DOHH2 (cell line): ENCODE data around the gene DNASE1.

ENCODE experiments used
- H3F3A ChIP-seq: fragments of 200-600 bp; sonication (generic), shearing (Covaris generic); 2 replicates; pipeline ENCODE4 v1.6.0; 2016; ENCODE audit warnings: antibody characterized with exemption, mild to moderate bottlenecking; ENCODE audit not compliant: control insufficient read depth, insufficient read depth
- H3K27ac ChIP-seq: fragments of 200-600 bp; sonication (generic); 2 replicates; pipeline ENCODE4 v1.5.1; 2014; ENCODE audit warnings: low read depth, mild to moderate bottlenecking, low read length, moderate library complexity
- H3K27me3 ChIP-seq: fragments of 200-600 bp; sonication (generic); 2 replicates; pipeline ENCODE4 v1.6.1; 2014; ENCODE audit warnings: mild to moderate bottlenecking, low read length, mixed read lengths; ENCODE audit not compliant: control insufficient read depth
- H3K36me3 ChIP-seq: fragments of 200-600 bp; sonication (generic); 2 replicates; pipeline ENCODE4 v1.6.1; 2014; ENCODE audit warnings: mild to moderate bottlenecking, low read length, moderate library complexity, mixed read lengths; ENCODE audit not compliant: control insufficient read depth
- H3K4me1 ChIP-seq: fragments of 200-600 bp; sonication (generic); 2 replicates; pipeline ENCODE4 v1.6.1; 2014; ENCODE audit warnings: mild to moderate bottlenecking, low read length, mixed read lengths; ENCODE audit not compliant: control insufficient read depth
- H3K4me2 ChIP-seq: fragments of 200-600 bp; sonication (generic); 2 replicates; pipeline ENCODE4 v1.6.0; 2014; ENCODE audit warnings: mild to moderate bottlenecking, low read length, moderate library complexity
- H3K4me3 ChIP-seq: fragments of 200-600 bp; sonication (generic); 2 replicates; pipeline ENCODE4 v1.5.1; 2014; ENCODE audit warnings: mild to moderate bottlenecking, low read length, mixed read lengths
- H3K79me2 ChIP-seq: fragments of 200-600 bp; sonication (generic); 2 replicates; pipeline ENCODE4 v1.6.1; 2014; ENCODE audit warnings: mild to moderate bottlenecking, low read length, mixed read lengths; ENCODE audit not compliant: control insufficient read depth
- H3K9me2 ChIP-seq: fragments of 200-600 bp; sonication (generic); replicated peaks from 2 replicates; pipeline ENCODE4 v1.6.1; 2014; ENCODE audit warnings: mild to moderate bottlenecking, low read length, mixed read lengths; ENCODE audit not compliant: control insufficient read depth
- H3K9me3 ChIP-seq: fragments of 200-600 bp; sonication (generic); 2 replicates; pipeline ENCODE4 v1.6.1; 2014; ENCODE audit warnings: antibody characterized with exemption, low read length, mixed read lengths; ENCODE audit not compliant: control insufficient read depth, insufficient read depth
- H4K20me1 ChIP-seq: fragments of 200-600 bp; sonication (generic); 2 replicates; pipeline ENCODE4 v1.6.0; 2014; ENCODE audit warnings: low read depth, mild to moderate bottlenecking, antibody characterized with exemption, low read length, moderate library complexity; ENCODE audit not compliant: control insufficient read depth, insufficient read depth
- EZH2phosphoT487 ChIP-seq: fragments of 200-600 bp; sonication (generic); IDR thresholded peaks from 2 replicates; pipeline ENCODE4 v1.6.1; 2017; ENCODE audit warnings: borderline replicate concordance, mild to moderate bottlenecking, antibody characterized with exemption, low read length, moderate library complexity, mixed read lengths
- TF ChIP-seq, protein P1 (sequence below): fragments of 200-600 bp; sonication (generic); IDR thresholded peaks from one replicate; pipeline ENCODE4 v1.5.1; 2014; ENCODE audit warnings: antibody characterized with exemption, mild to moderate bottlenecking, low read depth, low read length; ENCODE audit not compliant: poor library complexity, severe bottlenecking

Gene DNASE1

DNA sequence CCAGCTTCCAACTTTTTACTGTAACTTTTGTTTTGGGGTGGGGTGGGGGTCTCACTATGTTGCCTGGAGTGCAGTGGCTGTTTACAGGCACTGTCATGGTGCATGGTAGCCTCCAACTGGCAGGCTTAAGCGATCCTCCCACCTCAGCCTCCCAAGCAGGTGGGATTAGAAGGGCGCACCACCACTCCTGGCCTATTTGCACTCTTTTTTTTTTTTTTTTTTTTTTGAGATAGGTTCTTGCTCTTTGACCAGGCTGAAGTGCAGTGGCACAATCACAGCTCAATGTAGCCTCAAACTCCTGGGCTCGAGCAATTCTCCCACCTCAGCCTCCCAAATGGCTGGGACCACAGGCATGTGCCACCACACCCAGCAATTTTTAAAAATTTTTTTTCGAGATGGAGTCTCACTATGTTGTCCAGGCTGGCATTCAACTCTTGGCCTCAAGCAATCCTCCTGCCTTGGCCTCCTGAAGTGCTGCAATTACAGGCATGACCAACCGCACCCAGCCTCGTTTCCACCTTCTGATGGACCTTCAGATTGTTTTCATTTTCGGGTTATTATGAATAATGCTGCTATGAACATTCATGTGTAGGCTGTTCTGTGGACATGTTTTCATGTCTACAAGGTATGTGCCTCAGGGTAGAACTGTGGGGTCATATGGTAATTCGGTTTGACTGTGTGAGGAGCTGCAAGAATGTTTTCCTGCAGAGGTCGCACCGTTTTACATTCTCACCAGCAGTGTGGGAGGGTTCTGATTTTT lies 51.9 kb downstream of the DNASE1 start:
- peaks cover 98% of the 10 kb centered on the region for H3K79me2 ChIP-seq
- 0 out of 2 replicates have a peak, but pooled peaks cover 4% of the 10 kb centered on the region for H4K20me1 ChIP-seq
- H3K4me3 ChIP-seq: no peak overlapping the region
- no peak overlapping the region for H3K27ac ChIP-seq
- no peaks in the 10 kb centered on the region for H3K9me2 ChIP-seq
- peaks cover 6% of the 10 kb centered on the region for H3K4me1 ChIP-seq
- H3K27me3 ChIP-seq: no peaks in the 10 kb centered on the region
- no peaks in the 10 kb centered on the region for H3K9me3 ChIP-seq
- H3K36me3 ChIP-seq: peaks cover 59% of the 10 kb centered on the region
- TF ChIP-seq EZH2phosphoT487: no peak
- TF ChIP-seq, protein P1, sequence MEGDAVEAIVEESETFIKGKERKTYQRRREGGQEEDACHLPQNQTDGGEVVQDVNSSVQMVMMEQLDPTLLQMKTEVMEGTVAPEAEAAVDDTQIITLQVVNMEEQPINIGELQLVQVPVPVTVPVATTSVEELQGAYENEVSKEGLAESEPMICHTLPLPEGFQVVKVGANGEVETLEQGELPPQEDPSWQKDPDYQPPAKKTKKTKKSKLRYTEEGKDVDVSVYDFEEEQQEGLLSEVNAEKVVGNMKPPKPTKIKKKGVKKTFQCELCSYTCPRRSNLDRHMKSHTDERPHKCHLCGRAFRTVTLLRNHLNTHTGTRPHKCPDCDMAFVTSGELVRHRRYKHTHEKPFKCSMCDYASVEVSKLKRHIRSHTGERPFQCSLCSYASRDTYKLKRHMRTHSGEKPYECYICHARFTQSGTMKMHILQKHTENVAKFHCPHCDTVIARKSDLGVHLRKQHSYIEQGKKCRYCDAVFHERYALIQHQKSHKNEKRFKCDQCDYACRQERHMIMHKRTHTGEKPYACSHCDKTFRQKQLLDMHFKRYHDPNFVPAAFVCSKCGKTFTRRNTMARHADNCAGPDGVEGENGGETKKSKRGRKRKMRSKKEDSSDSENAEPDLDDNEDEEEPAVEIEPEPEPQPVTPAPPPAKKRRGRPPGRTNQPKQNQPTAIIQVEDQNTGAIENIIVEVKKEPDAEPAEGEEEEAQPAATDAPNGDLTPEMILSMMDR: no peak
- 0 out of 2 replicates have a peak, but pooled peaks cover 3% of the 10 kb centered on the region for H3F3A ChIP-seq
- H3K4me2 ChIP-seq: no peak overlapping the region
